Measurements from ENCODE around the gene PPP2R3B. TPM values are rescaled to one million over a fixed set of nuclear protein-coding genes. Genes with fewer than 3 reads are reported as not detected.

Gene PPP2R3B
- polyA plus RNA-seq, 2 donors = 18.5 to 54.1 TPM

DNA sequence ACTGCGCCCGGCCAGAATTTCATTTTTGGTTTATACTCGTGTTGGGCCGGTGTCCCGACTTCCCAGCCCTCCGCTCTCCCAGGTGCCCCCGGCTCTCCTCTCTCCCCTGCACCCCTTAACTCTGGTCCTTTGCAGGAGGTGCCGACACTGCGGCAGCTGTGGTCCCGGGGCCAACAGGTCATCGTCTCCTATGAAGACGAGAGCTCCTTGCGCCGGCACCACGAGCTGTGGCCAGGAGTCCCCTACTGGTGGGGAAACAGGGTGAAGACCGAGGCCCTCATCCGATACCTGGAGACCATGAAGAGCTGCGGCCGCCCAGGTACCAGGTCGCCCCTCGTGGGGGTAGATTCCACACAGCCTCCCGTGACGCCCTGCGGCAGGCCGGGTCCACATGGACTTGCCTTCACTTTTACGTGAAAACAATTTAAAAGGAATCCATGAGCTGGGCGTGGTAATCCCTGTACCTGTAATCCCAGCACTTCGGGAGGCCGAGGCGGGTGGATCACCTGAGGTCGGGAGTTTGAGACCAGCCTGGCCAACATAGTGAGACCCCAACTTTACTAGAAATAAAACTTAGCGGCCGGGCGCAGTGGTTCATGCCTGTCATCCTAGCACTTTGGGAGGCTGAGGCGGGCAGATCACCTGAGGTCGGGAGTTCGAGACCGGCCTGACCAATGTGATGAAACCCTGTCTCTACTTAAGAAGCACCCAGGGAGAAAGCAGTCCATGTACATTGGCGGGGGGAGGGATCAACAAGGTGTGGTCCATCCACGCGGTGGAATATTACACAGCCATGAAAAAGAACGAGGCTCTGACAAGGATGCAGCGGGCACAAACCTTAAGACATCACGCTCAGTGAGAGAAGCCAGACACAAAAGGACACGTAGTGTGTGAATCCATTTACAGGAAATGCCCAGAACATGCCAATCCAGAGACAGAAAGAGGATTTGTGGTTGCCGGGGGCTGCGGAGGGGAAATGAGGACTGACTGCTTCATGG is 93.5 kb downstream of the PPP2R3B start:
- Histone ChIP-seq H3K27me3 (ENCODE audit: control insufficient read depth in 1 of 2, insufficient read depth in 2 of 2, low read length in 2 of 2) (no peaks in the 10 kb centered on the region), H3K9me3 (ENCODE audit: control insufficient read depth in 2 of 2, insufficient read depth in 1 of 2, low read depth in 1 of 2, low read length in 1 of 2) (peaks cover 0 to 6% of the 10 kb centered on the region in 2 donors)

GRCh38 chrX:291411-291901 is 95.3 kb downstream of the PPP2R3B start:
- WGBS, 2 donors = 97 to 98% methylated on average over 29 of the region's 29 CpGs
- H3K36me3 ChIP-seq (ENCODE audit: control insufficient read depth in 2 of 2, insufficient read depth in 2 of 2, low read length in 1 of 2) = peaks cover 0 to 32% of the 10 kb centered on the region in 2 donors
- no peaks in the 10 kb centered on the region for H3K4me1 ChIP-seq (ENCODE audit: control insufficient read depth in 2 of 2, insufficient read depth in 2 of 2, low read length in 1 of 2)
- peaks cover 0 to 6% of the 10 kb centered on the region in 2 donors for H3K9me3 ChIP-seq (ENCODE audit: control insufficient read depth in 2 of 2, insufficient read depth in 1 of 2, low read depth in 1 of 2, low read length in 1 of 2)
- no peak overlapping the region for H3K4me3 ChIP-seq (ENCODE audit: low read depth in 1 of 2, low read length in 2 of 2)
- no peaks in the 10 kb centered on the region for H3K27me3 ChIP-seq (ENCODE audit: control insufficient read depth in 1 of 2, insufficient read depth in 2 of 2, low read length in 2 of 2)
- H3K27ac ChIP-seq (ENCODE audit: low read depth in 2 of 2, low read length in 1 of 2) = no peak overlapping the region

More for the DNA sequence above, 93.5 kb downstream of the PPP2R3B start:
- H3K36me3 ChIP-seq (ENCODE audit: control insufficient read depth in 2 of 2, insufficient read depth in 2 of 2, low read length in 1 of 2) = peaks cover 0 to 32% of the 10 kb centered on the region in 2 donors
- WGBS, 2 donors = 97 to 98% methylated on average over 47 of the region's 47 CpGs
- H3K27ac ChIP-seq (ENCODE audit: low read depth in 2 of 2, low read length in 1 of 2) = no peak overlapping the region
- no peak overlapping the region for H3K4me3 ChIP-seq (ENCODE audit: low read depth in 1 of 2, low read length in 2 of 2)
- H3K4me1 ChIP-seq (ENCODE audit: control insufficient read depth in 2 of 2, insufficient read depth in 2 of 2, low read length in 1 of 2) = no peaks in the 10 kb centered on the region

- H3K27me3 ChIP-seq (ENCODE audit: control insufficient read depth in 1 of 2, insufficient read depth in 2 of 2, low read length in 2 of 2) = no peaks in the 10 kb centered on the region
- no peaks in the 10 kb centered on the region for H3K4me1 ChIP-seq (ENCODE audit: control insufficient read depth in 2 of 2, insufficient read depth in 2 of 2, low read length in 1 of 2)
- 94 to 96% methylated on average over 41 to 42 of the region's 42 CpGs for WGBS, 2 donors
- no peak overlapping the region for H3K27ac ChIP-seq (ENCODE audit: low read depth in 2 of 2, low read length in 1 of 2)
- H3K4me3 ChIP-seq (ENCODE audit: low read depth in 1 of 2, low read length in 2 of 2) = no peak overlapping the region
- H3K9me3 ChIP-seq (ENCODE audit: control insufficient read depth in 2 of 2, insufficient read depth in 1 of 2, low read depth in 1 of 2, low read length in 1 of 2) = peaks cover 0 to 6% of the 10 kb centered on the region in 2 donors
- peaks cover 0 to 32% of the 10 kb centered on the region in 2 donors for H3K36me3 ChIP-seq (ENCODE audit: control insufficient read depth in 2 of 2, insufficient read depth in 2 of 2, low read length in 1 of 2)
Observed at GRCh38 chrX:290476-291166, 96.1 kb downstream of the PPP2R3B start.

DNA sequence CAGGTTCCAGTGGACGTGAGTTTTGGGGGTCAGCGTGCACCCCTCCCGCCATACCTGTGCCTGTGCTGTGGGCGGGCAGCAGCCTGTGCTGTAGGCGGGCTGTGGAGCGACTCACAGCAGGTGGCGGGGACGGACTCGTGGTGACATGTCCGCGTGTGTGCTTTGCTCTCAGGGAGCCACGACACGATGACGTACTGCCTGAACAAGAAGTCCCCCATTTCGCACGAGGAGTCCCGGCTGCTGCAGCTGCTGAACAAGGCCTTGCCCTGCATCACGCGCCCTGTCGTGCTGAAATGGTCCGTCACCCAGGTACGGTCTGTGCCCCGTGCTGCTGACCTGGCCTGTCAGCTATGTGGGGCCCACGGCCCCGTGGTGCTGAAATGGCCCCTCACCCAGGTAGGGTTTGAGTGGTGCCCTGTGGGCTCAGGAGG is 98.1 kb downstream of the PPP2R3B start:
- Histone ChIP-seq H3K9me3 (ENCODE audit: control insufficient read depth in 2 of 2, insufficient read depth in 1 of 2, low read depth in 1 of 2, low read length in 1 of 2) (peaks cover 0 to 6% of the 10 kb centered on the region in 2 donors), H3K36me3 (ENCODE audit: control insufficient read depth in 2 of 2, insufficient read depth in 2 of 2, low read length in 1 of 2) (peaks cover 0 to 43% of the 10 kb centered on the region in 2 donors), H3K27me3 (ENCODE audit: control insufficient read depth in 1 of 2, insufficient read depth in 2 of 2, low read length in 2 of 2) (no peaks in the 10 kb centered on the region), H3K4me1 (ENCODE audit: control insufficient read depth in 2 of 2, insufficient read depth in 2 of 2, low read length in 1 of 2) (peaks cover under 1 to 3% of the 10 kb centered on the region in 2 donors), H3K27ac (ENCODE audit: low read depth in 2 of 2, low read length in 1 of 2) (no peak overlapping the region), H3K4me3 (ENCODE audit: low read depth in 1 of 2, low read length in 2 of 2) (no peak overlapping the region)
- 91 to 96% methylated on average over 25 of the region's 25 CpGs for WGBS, 2 donors

- no peak overlapping the region for H3K27ac ChIP-seq (ENCODE audit: low read depth in 2 of 2, low read length in 1 of 2)
- H3K36me3 ChIP-seq (ENCODE audit: control insufficient read depth in 2 of 2, insufficient read depth in 2 of 2, low read length in 1 of 2) = peaks cover 0 to 34% of the 10 kb centered on the region in 2 donors
- peaks cover 0 to 2% of the 10 kb centered on the region in 2 donors for H3K9me3 ChIP-seq (ENCODE audit: control insufficient read depth in 2 of 2, insufficient read depth in 1 of 2, low read depth in 1 of 2, low read length in 1 of 2)
- no peak overlapping the region for H3K4me3 ChIP-seq (ENCODE audit: low read depth in 1 of 2, low read length in 2 of 2)
- 71 to 82% methylated on average over 7 of the region's 7 CpGs for WGBS, 2 donors
- no peaks in the 10 kb centered on the region for H3K27me3 ChIP-seq (ENCODE audit: control insufficient read depth in 1 of 2, insufficient read depth in 2 of 2, low read length in 2 of 2)
- H3K4me1 ChIP-seq (ENCODE audit: control insufficient read depth in 2 of 2, insufficient read depth in 2 of 2, low read length in 1 of 2) = peaks cover 2 to 3% of the 10 kb centered on the region in 2 donors
Observed at GRCh38 chrX:287670-288069, 99.0 kb downstream of the PPP2R3B start.

- peaks cover 2 to 3% of the 10 kb centered on the region in 2 donors for H3K4me1 ChIP-seq (ENCODE audit: control insufficient read depth in 2 of 2, insufficient read depth in 2 of 2, low read length in 1 of 2)
- 92 to 94% methylated on average over 13 of the region's 13 CpGs for WGBS, 2 donors
- peaks cover 0 to 2% of the 10 kb centered on the region in 2 donors for H3K9me3 ChIP-seq (ENCODE audit: control insufficient read depth in 2 of 2, insufficient read depth in 1 of 2, low read depth in 1 of 2, low read length in 1 of 2)
- H3K27me3 ChIP-seq (ENCODE audit: control insufficient read depth in 1 of 2, insufficient read depth in 2 of 2, low read length in 2 of 2) = no peaks in the 10 kb centered on the region
- H3K4me3 ChIP-seq (ENCODE audit: low read depth in 1 of 2, low read length in 2 of 2) = no peak overlapping the region
- H3K36me3 ChIP-seq (ENCODE audit: control insufficient read depth in 2 of 2, insufficient read depth in 2 of 2, low read length in 1 of 2) = peaks cover 0 to 27% of the 10 kb centered on the region in 2 donors
- H3K27ac ChIP-seq (ENCODE audit: low read depth in 2 of 2, low read length in 1 of 2) = no peak overlapping the region
Observed at GRCh38 chrX:285076-285677, 101.5 kb downstream of the PPP2R3B start.

Other genes starting within 250 kb of the PPP2R3B start
- gene PLCXD1, start 105.5 kb downstream of the PPP2R3B start, polyA plus RNA-seq = 10 to 100 TPM; 14.5 to 19.3 TPM
- 10 to 100 TPM; 26.4 to 35.3 TPM for gene GTPBP6, start 68.1 kb downstream of the PPP2R3B start, polyA plus RNA-seq
- not detected for gene SHOX, start 243.9 kb upstream of the PPP2R3B start, polyA plus RNA-seq

Measured in esophagus (tissue), 2 donors.